Endodermal cell (in vitro differentiated cells): ENCODE results near the gene TNFRSF14. TPM values are rescaled to one million over a fixed set of nuclear protein-coding genes. Genes with fewer than 3 reads are reported as not detected.
A peak's percentile ranks its signal among the peaks of the same experiment; 100 is the strongest.

Experiments
- DNase-seq: peaks from one replicate; pipeline ENCODE4 v3.0.0-alpha.2; 2017
- H3K27ac ChIP-seq: 2 replicates; pipeline ENCODE4 v1.5.1; 2013; ENCODE audit warnings: mild to moderate bottlenecking, low read depth, low read length, moderate library complexity
- H3K27me3 ChIP-seq: 2 replicates; pipeline ENCODE4 v1.6.1; 2013; ENCODE audit warnings: mild to moderate bottlenecking, low read length, moderate library complexity; ENCODE audit not compliant: insufficient read depth, control insufficient read depth, poor library complexity, severe bottlenecking
- H3K36me3 ChIP-seq: 2 replicates; pipeline ENCODE4 v1.7.0; 2013; ENCODE audit warnings: mild to moderate bottlenecking, low read length, moderate library complexity; ENCODE audit not compliant: control insufficient read depth, insufficient read depth
- H3K4me1 ChIP-seq: one replicate; pipeline ENCODE4 v1.7.0; 2013; ENCODE audit warnings: low read length; ENCODE audit not compliant: control insufficient read depth, insufficient read depth
- H3K4me3 ChIP-seq: 2 replicates; pipeline ENCODE4 v1.5.1; 2013; ENCODE audit warnings: mild to moderate bottlenecking, low read length, moderate library complexity
- H3K9ac ChIP-seq: 2 replicates; pipeline ENCODE4 v1.6.1; 2013; ENCODE audit warnings: mild to moderate bottlenecking, low read length, moderate library complexity; ENCODE audit not compliant: poor library complexity, severe bottlenecking; ENCODE audit errors: extremely low read depth
- H3K9me3 ChIP-seq: 2 replicates; pipeline ENCODE4 v1.6.1; 2013; ENCODE audit warnings: mild to moderate bottlenecking, low read length, moderate library complexity; ENCODE audit not compliant: control insufficient read depth
- H3K27ac Mint-ChIP-seq: 2 replicates; pipeline ENCODE4 v1.8.0; 2020; ENCODE audit warnings: mixed read lengths
- H3K27me3 Mint-ChIP-seq: 2 replicates; pipeline ENCODE4 v1.8.0; 2021; ENCODE audit warnings: mild to moderate bottlenecking, mixed read lengths; ENCODE audit not compliant: insufficient read depth
- H3K36me3 Mint-ChIP-seq: 2 replicates; pipeline ENCODE4 v1.8.0; 2020; ENCODE audit warnings: low read depth, mixed read lengths
- H3K4me1 Mint-ChIP-seq: 2 replicates; pipeline ENCODE4 v1.8.0; 2020; ENCODE audit warnings: mixed read lengths
- H3K4me3 Mint-ChIP-seq: 2 replicates; pipeline ENCODE4 v1.8.0; 2020; ENCODE audit warnings: mild to moderate bottlenecking, moderate library complexity, mixed read lengths
- H3K9me3 Mint-ChIP-seq: 2 replicates; pipeline ENCODE4 v1.8.0; 2020; ENCODE audit warnings: mild to moderate bottlenecking, mixed read lengths
- CTCF ChIP-seq: fragments of 200-600 bp; sonication (generic); conservative IDR thresholded peaks from 2 replicates; pipeline ENCODE4 v1.5.0; 2021; ENCODE audit warnings: antibody characterized with exemption, mild to moderate bottlenecking
- WGBS, 2 experiments: methylation state at CpG; one replicate each; pipeline versions ENCODE4 v1.1.5 to v1.1.7; 2013; ENCODE audit warnings: missing lambda C conversion rate in 2 of 2, mixed read lengths in 1 of 2; ENCODE audit not compliant: insufficient coverage in 1 of 2, insufficient read length in 1 of 2; 5-methylcytosine and 5-hydroxymethylcytosine counted together
- total RNA-seq, 2 donors: library from RNA; stranded (reverse); fragmentation: NEBNext Ultra II Directional in 1 of 2; extraction: Animal tissue kit (Norgen Biotek cat#: 25700) in 1 of 2; gene quantifications; 2 replicates in 1 of 2; 3 replicates in 1 of 2; pipeline ENCODE4 v1.2.1, GENCODE V29; 2021

TNFRSF14 gene
- total RNA-seq, 2 donors from 2014 or later, result 0.29 to 0.46 TPM

- DNase-seq, result no peak
- H3K36me3 Mint-ChIP-seq, result no peaks in the 10 kb centered on the region
- no peak overlapping the region for H3K27ac Mint-ChIP-seq
- no peak for TF ChIP-seq CTCF
- Histone ChIP-seq H3K9me3 (no peaks in the 10 kb centered on the region), H3K9ac (no peak overlapping the region), H3K27me3 (no peaks in the 10 kb centered on the region), H3K4me3 (no peak overlapping the region), H3K4me1 (peaks cover 4% of the 10 kb centered on the region), H3K36me3 (no peaks in the 10 kb centered on the region), H3K27ac (no peak overlapping the region)
- peaks cover 3% of the 10 kb centered on the region for H3K4me1 Mint-ChIP-seq
- no peak overlapping the region for H3K4me3 Mint-ChIP-seq
- no peaks in the 10 kb centered on the region for H3K9me3 Mint-ChIP-seq
- WGBS, 2 experiments, result 92 to 97% methylated on average over 10 to 20 of the region's 20 CpGs
- no peaks in the 10 kb centered on the region for H3K27me3 Mint-ChIP-seq
Observed at GRCh38 chr1:2564006-2564814, 8.0 kb downstream of the TNFRSF14 start.

- no peak overlapping the region for H3K27ac ChIP-seq
- Mint-ChIP-seq H3K27me3 (no peaks in the 10 kb centered on the region), H3K4me3 (no peak overlapping the region), H3K9me3 (no peaks in the 10 kb centered on the region), H3K4me1 (peaks cover 3% of the 10 kb centered on the region), H3K27ac (no peak overlapping the region), H3K36me3 (no peaks in the 10 kb centered on the region)
- peaks cover 4% of the 10 kb centered on the region for H3K4me1 ChIP-seq
- DNase-seq, result no peak
- no peaks in the 10 kb centered on the region for H3K27me3 ChIP-seq
- TF ChIP-seq CTCF, result no peak
- no peak overlapping the region for H3K4me3 ChIP-seq
- 79 to 83% methylated on average over 14 of the region's 14 CpGs for WGBS, 2 experiments
- H3K9me3 ChIP-seq, result no peaks in the 10 kb centered on the region
- H3K9ac ChIP-seq, result no peak overlapping the region
- no peaks in the 10 kb centered on the region for H3K36me3 ChIP-seq
Observed at GRCh38 chr1:2564815-2565374, 8.7 kb downstream of the TNFRSF14 start.

GRCh38 chr1:2566101-2567045, 10.2 kb downstream of the TNFRSF14 start:
- WGBS, 2 experiments, result 88 to 89% methylated on average over 9 to 31 of the region's 34 CpGs
- no peak overlapping the region for H3K4me3 ChIP-seq
- peak; percentile 55 for DNase-seq
- Mint-ChIP-seq H3K4me1 (peaks cover 3% of the 10 kb centered on the region), H3K36me3 (no peaks in the 10 kb centered on the region), H3K27ac (no peak overlapping the region), H3K27me3 (no peaks in the 10 kb centered on the region), H3K9me3 (no peaks in the 10 kb centered on the region), H3K4me3 (no peak overlapping the region)
- no peak for TF ChIP-seq CTCF
- no peak overlapping the region for H3K27ac ChIP-seq
- no peak overlapping the region for H3K9ac ChIP-seq
- no peaks in the 10 kb centered on the region for H3K27me3 ChIP-seq
- H3K36me3 ChIP-seq, result no peaks in the 10 kb centered on the region
- H3K4me1 ChIP-seq, result peaks cover 4% of the 10 kb centered on the region
- H3K9me3 ChIP-seq, result no peaks in the 10 kb centered on the region
